HG02763 (cell line): ENCODE data around the gene SELENOS.

Source experiments
- ATAC-seq: cut with Tn5 transposase; IDR thresholded peaks from one replicate; pipeline ENCODE4 v1.9.1; 2021; ENCODE audit warnings: mild to moderate bottlenecking, moderate library complexity; ENCODE audit not compliant: unreplicated experiment

SELENOS gene, protein sequence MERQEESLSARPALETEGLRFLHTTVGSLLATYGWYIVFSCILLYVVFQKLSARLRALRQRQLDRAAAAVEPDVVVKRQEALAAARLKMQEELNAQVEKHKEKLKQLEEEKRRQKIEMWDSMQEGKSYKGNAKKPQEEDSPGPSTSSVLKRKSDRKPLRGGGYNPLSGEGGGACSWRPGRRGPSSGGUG

DNA sequence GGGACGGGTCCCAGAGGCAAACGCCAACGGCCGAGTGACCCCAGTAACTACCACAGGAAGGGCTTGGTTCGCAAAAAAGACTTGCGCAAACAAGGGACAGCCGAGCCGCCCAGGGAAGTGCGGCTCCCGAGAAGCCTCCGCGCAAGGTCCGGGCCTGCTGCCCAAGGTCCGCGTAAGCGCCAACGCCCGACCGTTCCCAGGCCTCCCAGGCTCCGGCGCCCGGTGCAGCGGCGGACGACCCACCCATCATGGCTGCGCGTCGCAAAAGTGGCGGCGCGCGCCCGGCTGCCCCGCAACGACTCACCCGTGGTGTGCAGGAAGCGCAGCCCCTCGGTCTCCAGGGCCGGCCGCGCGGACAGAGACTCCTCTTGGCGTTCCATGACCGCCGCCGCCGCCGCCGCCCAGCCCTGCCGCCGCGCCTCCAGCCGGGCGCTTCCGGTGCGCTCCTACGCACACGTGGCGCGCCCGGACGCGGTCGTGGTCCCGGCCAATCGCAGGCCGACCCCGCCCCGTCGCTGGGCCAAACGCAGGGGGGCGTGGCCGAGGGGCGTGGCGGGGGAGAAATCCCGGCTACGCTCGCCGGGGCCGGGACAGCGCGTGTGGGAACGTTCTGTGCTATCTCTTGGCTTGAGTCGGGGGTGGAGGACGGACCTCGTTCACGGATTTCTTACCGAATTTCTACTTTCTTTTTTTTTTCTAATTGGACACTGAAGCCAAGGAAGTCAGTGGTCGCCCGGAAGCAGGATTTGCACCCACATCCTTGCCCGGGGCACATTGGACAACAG is at the start of gene SELENOS:
TSS of gene SELENOS (minus strand) at position 448 of the 785 bp plus-strand sequence. CDS start at position 380, 68 bp downstream.
- peak; percentile 85 for ATAC-seq

DNA sequence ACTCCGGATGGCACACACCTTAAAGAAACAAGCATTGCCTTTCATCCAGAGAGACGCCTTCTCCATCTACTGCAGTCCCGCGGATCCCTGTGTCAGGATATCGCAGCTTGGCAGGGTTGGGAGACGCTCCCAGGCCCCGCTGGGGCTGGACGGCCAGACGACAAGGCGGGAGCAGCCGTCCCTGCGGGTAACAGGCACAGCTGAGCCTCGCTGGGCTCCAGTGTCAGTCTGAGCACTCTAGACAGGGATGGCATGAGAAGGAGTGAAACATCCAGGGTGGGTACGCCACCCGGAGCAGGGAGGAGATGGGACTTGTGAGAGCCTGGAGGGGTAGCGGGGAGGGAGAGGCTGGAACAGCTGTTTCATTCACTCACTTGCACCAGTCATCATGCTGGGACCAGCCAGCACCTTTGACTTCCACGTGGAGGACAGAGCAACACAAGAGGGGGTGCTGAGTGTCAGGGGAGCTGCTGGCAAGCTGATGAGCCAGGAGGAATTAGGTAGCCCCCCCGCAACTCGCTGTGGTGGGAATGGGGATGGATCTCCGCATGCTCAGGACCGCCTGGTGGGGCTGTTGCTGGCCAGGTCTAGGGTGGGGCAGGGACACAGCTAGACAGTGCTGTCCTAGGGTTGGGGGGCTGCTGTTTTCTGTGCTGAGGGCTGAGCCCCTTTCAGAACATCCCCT is 49.3 kb upstream of the SELENOS start:
- no peak for ATAC-seq

DNA sequence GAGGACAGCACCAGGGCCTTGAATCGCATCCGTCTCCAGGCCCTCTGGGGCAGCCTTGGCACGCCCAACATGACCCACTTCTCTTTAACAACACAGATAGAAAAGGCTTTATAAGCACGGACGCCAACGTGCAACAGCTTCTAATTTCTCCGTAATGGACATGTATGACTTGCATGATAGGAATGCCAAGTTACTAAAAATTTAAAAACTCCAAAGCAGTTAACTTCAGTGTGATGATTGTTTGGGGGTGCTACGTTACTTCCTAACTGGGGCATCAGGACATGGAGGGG is 48.7 kb upstream of the SELENOS start:
- no peak for ATAC-seq

DNA sequence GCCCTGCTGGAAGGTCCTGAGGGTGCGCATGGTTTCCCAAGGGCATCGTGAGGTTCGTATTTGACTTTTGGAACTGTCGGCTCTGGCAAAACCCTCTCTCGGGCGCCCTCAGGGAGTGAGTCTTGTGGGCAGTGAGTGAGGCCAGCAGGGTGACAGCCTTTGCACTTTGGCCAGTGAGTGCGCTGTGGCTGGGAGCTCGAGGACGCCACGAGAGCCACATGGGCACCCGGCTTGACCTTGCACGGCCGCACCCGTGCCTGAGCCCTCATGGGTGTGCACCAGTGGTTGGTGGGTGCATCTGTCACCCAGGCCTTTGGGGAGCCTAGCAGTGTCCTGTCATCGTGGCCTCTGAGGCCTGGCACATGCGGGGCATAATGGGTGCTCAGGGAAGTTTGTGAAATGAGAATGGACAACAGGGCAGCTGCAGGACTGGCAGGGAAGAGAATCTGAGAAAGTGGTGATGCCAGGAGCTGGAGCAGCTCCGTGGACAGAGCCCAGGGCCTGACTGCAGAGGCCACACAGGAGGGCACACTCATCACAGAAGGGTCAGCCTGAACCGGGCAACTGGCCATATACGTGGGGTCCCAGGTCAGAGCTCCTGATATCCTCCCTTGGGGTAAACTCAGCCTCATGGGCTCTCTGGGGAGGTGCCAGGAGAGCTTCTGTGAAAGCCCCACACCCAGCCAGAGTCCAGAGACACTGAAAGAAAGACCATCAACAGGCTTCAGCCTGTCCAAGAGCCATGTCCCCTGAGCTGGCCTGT is 48.2 kb upstream of the SELENOS start:
- no peak for ATAC-seq

DNA sequence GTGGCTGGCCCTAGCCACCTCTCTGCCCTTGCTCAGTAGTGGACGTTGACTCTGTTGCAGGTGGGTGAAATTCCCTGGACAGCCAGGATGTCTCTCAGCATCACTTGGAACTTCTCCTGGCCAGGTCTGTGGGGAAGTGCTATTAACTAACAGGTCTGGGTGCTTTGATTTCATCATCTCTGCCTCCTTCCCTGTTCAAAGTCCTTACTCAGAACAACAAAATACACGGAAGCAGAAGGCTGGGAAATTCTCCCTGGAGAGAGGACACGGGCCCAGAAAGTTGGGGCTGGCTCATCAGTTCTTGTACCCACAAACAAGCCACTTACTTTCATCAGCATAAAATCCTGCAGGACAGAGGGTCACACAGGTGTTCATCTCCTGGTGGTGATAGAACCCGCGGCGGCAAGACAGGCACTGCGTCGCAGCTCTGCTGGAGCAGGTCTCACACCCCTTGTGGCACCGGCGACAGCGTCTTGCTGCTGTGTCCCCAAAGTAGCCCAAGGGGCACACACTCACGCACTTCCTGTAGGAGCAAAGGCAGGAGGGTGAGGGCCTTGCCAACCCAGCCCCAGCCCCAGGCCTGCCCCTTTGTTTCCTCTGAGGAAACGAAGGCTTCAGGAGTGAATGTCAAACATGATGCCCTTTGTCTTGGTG is 47.4 kb upstream of the SELENOS start:
- ATAC-seq: no peak

DNA sequence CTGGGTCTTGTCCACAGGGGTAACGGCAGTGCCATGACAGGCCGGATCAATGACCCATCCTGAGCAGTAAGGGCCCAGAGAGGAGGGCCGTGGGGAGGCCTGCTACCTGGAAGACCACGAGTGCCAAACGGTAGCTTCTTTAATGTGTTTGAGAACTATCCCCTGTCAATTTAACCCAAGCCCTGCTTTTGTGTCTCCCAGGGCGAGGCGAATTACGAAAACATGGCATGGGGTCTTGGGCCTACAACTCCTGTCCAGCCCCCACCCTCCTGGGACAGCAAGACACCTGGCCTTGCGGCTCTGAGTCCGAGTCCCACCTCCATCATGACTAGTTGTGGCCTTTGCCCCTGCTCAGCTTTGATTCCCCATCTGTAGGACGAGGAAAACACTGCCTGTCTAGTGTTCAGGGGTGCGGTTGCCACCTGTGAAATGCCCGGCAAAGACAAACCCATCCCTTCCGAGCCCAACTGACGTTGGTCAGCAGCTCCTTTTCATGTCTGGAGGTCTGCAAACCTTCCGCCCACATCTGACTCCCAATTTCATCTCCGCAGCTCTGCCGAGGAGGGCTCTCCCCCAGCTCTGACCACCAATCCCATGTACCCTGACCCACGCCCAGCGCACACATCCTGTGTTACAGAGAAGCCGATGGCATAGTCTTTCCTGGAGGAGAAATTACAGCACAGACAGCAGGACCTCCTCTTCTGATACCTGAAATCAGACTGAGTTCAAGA is 46.7 kb upstream of the SELENOS start:
- no peak for ATAC-seq

DNA sequence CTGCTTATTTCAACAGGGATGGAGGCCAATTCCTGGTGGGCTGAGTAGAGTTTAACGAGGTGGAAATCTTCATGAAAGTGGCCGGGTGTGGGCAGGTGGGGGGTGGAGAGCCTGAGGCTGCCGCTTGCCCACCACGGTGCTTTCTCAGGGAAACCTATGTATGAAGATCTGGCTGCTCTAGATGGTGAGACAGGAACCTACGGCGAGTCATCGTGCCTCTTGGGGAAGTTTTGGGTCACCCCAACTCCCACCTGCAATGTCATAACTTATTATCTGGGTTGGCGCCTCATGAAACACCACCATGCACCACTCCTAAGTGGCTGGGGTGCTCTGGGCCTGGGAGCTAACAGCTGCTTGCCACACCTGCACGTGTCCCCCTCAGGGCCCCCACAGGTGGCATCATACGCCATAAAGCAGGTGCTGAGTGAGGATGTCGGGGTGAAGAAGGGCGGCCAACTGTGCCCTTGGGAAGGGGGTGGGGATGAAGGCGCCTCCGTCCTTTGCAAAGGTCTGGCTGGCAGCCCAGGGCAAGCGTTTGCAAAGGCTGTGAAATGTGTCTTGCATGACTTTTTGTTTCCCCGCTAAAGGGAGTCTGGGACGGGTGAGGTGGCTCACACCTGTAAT is 45.7 kb upstream of the SELENOS start:
- no peak for ATAC-seq

DNA sequence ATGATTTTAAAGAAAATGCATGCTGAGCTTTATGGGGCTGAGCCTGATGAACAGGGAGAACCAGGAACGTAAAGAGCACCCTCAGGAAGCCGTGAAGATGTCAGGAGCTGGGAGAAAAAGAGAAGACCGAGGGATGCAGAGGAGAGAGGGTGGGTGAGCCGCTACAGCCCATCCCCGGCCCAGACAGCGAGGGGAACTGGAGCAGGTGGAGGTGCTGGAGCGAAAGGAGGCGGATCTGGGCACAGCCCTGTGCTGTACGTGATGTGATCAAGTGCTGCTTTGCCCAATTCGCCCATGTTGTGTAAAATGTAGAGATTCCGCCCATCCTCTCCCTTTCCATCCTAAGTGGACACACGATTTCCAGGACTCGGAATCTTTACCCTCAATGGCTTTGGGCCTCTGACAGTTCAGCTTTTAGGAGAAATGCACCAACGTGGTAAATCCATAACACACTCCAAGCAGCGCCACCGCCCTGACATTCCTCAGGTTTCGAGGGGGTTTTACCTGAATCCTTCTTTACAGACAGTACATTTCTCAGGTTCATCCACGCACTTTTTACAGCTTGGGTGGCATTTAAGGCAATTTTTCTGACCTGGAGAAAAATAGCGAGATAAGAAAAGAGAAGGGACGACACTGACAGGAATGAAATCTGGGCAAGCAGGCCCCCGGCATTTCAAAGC is 44.9 kb upstream of the SELENOS start:
- ATAC-seq: no peak

DNA sequence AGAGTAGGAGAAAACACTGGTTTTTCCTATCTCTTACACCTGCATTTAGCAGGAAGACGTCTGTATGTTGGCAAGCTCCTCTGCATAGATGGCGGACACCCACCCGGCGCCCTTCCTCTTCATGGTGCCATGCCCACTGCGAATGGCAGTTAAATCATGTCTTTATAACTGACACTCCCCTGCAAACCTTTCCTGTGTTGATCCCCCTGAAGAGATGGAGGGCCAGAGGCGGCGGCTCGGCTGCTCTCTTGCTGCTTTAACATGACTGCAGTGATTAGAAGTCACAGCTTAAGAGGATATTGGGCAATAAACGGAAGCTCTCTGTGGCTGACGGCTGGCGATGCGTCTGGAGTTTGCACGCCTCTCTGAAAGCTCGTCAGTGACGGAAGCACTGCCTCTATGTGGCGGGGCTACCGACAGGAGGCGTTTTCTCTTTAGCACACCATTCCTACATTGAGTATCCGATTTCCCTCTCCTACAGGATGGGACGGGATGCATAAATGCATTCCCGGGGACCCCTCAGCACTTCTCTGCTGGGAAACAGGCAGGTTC is 43.3 kb upstream of the SELENOS start:
- ATAC-seq: no peak

DNA sequence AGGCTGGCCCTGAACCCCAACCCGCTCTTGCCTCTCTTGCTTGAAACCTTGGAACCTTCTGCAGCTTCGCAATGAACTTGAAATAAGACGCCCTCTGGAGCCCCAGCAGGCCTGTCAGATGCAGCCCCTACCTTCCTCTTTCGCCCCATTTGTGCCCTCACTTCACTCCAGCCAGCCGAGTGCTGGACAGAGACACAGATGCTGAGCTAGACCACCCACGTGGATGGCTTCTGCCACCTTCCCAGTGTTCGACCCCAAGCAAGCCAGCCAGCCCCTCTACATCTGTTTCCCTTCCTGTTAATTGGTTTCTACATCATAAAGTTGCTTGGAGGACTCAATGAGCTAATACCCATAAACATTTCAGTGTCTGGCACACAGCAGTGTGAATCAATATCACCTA is 41.6 kb upstream of the SELENOS start:
- no peak for ATAC-seq

DNA sequence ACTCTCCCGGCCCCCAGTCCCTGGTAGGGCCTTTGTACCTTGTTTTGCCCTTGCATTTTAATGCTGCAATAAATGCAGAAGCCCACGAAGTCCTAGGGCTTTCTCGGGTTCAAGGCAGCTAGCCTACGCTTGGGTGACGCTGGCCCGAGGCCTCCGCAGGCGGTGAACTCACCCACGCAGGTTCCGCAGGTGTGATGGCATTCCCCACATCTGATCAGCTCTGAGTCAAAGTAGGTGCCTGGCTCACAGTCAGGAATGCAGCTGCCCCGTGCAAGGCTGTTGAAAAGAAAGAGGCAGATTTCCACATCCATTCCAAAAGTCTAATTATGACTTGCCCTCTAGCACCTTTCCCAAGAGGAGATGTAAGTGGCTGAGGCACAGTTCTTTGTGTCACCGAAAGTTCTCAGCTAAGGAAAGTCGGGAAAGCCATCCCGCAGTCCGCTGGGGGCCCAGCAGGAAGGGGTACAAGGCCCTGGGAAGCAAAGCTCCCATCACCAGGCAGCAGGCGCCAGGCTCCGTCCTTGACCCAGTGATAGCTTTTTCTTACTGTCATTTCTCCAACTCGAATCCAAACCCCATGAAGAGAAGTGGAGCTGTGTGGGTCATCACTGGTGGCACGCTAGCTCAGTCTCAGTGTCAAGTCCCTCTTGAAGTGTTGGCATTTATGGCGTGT is 41.0 kb upstream of the SELENOS start:
- ATAC-seq: no peak

DNA sequence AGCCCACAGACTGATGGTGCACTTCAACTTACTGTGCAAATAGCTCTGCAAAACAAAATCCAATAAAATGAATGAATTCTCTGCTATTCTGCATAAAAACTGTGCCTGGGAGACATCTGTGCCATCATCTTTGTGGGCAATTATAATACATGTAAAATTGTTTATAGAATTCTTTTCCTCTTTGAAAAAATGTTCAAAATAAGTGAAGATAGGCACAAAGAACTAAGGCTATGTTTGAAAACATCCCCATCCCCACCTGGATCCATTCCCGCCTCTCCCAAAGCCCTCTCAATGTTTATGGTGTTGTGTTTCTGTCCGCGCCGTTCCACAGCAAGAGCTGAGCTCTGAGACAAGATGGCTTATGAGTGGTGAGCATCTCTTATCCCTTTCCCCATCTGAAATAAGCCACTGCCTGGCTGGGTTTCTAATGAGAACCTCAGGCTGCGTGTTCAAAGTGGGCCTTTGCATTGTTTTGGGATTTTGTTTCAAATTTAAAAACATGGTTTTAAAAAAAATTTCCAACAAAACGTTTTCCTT is 40.1 kb upstream of the SELENOS start:
- no peak for ATAC-seq

DNA sequence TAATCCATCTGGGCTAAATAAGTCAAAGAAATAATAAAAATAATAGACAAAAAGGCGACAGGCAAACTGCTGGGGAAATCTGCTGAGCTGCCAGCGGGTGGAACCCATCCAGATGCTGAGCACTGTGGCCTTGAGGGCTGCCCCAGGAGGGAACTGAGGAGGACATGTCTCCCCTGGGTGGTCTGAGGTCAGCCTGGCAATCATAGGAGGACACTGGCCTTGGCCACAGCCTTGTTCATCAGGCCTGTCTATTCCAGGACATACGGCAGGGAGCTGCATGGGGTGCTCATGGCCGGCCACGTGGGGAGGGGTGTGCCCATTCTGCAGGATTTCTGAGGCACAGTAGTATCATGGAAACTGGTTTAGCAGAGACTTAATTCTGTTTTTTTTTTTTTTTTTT is 39.2 kb upstream of the SELENOS start:
- no peak for ATAC-seq

DNA sequence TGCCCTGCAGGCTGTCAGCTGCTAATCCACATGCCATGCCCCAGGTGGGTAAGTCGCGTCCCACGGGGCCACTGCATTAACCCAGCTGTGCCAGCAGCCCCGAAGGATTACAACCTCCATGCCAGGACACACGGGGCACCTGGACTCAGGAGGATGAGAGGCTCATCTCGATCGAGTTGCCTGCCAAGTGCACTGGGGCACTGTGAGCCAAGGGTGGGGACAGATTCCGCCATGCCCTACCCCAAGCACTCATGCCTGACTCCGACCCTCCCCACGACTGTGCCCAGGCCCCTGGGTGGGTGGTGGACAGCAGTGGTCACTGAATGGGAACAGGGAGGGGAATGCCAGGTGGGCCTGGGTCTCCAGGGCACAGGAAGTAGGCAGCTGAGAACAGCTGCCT is 38.5 kb upstream of the SELENOS start:
- ATAC-seq: no peak

DNA sequence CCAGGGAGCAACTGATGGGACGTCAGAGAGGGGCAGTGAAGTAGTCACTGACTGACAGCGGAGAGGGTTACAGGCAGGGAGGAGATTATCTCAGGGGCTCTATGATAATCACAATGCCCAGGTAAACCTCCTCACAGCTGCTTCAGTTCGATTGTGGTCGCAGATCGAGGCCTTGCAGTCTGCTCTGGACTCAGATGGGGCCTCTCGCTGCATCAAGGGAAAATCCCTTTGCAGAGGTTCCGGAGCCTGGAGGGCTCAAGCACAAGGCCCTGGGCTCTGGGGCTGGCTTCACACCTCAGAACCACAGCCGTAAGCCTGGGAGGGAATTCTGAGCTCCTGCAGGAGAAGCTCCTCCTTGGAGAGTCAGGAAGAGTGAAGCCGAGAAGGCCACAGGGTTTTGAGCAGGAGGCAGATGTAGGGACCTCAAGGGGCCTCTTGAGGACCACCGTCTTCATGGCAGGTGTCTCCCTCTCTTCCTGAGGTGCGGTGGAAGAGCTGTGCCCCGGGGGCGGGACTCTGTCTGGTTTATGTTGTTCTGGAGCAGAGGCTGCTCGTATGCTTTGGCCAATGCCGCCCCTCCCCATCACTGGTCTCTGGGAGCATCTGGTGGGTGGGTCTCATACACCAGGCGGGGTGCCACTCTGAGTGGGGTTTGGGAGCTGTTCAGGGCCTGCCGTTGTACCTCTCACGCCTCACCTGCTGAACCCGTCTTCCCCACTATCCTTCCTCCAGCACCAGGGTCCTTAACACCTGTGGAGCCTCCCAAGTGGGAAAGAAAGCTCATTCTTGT is 37.2 kb upstream of the SELENOS start:
- no peak for ATAC-seq

DNA sequence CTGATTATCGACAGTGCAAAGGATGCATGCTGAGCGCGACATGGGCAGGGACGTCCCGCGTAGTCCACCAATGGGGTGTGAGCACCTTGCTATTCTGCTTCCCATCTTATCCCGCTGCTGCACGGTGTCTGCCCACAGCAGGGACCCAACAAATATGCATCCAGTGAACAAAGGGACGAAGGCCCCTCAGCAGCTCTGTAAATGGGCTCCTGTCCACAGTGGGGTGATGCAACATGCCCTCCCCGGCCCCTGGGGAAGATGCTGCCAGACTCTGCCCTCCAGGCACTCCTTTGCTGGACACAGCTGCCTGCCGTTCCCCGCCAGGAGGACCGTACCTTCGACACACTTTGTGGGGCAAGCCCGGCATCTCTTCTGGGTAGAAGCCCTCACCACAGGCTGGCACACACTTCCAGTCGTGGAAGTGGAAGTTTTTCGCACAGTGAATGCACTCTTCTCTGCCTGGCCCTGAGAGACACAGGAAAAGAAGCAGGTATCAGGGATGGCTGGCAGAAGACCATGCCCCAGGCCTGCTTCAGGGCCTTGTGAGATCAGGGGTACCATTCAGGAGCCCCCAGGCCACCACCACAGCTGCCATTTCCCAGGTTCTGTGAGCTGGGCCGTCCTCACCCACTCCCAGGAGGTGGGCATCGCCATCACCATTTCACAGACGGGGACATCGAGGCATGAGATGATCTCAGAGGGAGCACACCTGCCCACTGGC is 35.9 kb upstream of the SELENOS start:
- ATAC-seq: no peak

DNA sequence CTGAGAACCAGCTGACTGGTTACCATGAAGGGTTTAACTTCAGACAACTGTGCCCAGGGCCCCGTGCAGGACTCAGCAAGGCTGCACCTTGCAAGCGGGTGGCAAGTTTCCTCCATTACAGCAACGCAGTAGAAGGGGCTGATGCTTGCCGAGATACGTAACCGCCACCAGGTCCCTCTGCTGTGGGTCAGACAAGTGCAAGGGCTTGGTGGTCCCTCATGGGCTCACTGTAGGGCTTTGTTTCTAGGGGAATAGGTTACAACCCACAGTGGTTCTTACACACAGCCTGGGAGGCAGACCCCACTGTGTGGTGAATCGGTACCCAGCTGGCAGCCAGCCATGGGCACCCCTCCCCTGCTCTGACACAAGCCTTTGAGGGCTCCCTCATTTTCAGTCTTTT is 33.2 kb upstream of the SELENOS start:
- ATAC-seq: no peak
